Esophagus muscularis mucosa (tissue), 4 donors: ENCODE measurements around the gene ITGB5.

Source experiments
- CTCF ChIP-seq, 3 experiments: fragments of 200-600 bp in 2 of 3; fragments of 450-650 bp in 1 of 3; sonication (generic) in 2 of 3; IDR thresholded peaks; one replicate each; pipeline ENCODE4 v1.5.1; 2017 to 2019; ENCODE audit warnings: antibody characterized with exemption in 3 of 3, mild to moderate bottlenecking in 2 of 3, moderate library complexity in 1 of 3
- EP300 ChIP-seq: sonication (generic); formaldehyde crosslinking; IDR thresholded peaks from one replicate; pipeline ENCODE4 v1.6.1; 2017; ENCODE audit warnings: antibody characterized with exemption
- POLR2A ChIP-seq: fragments of 450-650 bp; IDR thresholded peaks from one replicate; pipeline ENCODE4 v1.6.1; 2017; ENCODE audit warnings: antibody characterized with exemption, moderate library complexity, mild to moderate bottlenecking, low read depth
- POLR2AphosphoS5 ChIP-seq, 2 donors: sonication (generic); formaldehyde crosslinking; IDR thresholded peaks; one replicate each; pipeline ENCODE4 v1.6.1; 2017; ENCODE audit warnings: antibody characterized with exemption in 2 of 2

- TF ChIP-seq CTCF (IDR thresholded peaks at IDR 0.05) (no peak), EP300 (no peak), POLR2AphosphoS5 (IDR thresholded peaks at IDR 0.05) (no peak), POLR2A (no peak)
These were observed 32.6 kb upstream of the ITGB5 start for GRCh38 chr3:124919756-124920155.
